HCT116 (cell line): Measurements from ENCODE around the gene HDX. TPM values are rescaled to one million over a fixed set of nuclear protein-coding genes. Genes with fewer than 3 reads are reported as not detected.

ENCODE experiments used
- ATAC-seq: fragments of 200-7000 bp; cut with Tn5 transposase; 2 replicates; pipeline ENCODE4 v1.9.1; 2020; ENCODE audit warnings: mild to moderate bottlenecking, moderate library complexity
- BruUV-seq: library from RNA; stranded (reverse); fragments of 400-500 nt; replicated peaks from 2 replicates; lab custom pipeline; 2021; lab: Mats Ljungman, UMichigan
- CTCF ChIA-PET: fragments of 300-600 bp; sonication (Branson Sonifier 250); formaldehyde crosslinking; loops from one replicate; lab custom pipeline; 2021; ENCODE audit warnings: antibody characterized with exemption; lab: Charles Lee
- POLR2A ChIA-PET: fragments of 300-600, 350-600 bp; sonication (Branson Sonifier 250); formaldehyde crosslinking; loops from one replicate; lab custom pipeline; 2021; ENCODE audit warnings: antibody characterized with exemption; lab: Charles Lee
- RAD21 ChIA-PET, 2 experiments: fragments of 300-600 bp; sonication (Branson Sonifier 250); formaldehyde crosslinking; loops; one replicate each; lab custom pipeline; 2023; ENCODE audit warnings: low total read pairs in 2 of 2; ENCODE audit not compliant: uncharacterized antibody in 2 of 2, unreplicated experiment in 2 of 2, low non-redundant PET in 1 of 2; lab: Charles Lee
- DNase-seq: peaks from one replicate; pipeline ENCODE4 v3.0.0-alpha.2; 2010; ENCODE audit warnings: low read depth, low spot score
- H2AFZ ChIP-seq: fragments of 200-600 bp; shearing (Covaris generic), sonication (generic); 2 replicates; pipeline ENCODE4 v1.6.1; 2017; ENCODE audit warnings: low read depth, mixed run types, mixed read lengths, antibody characterized with exemption, low read length; ENCODE audit not compliant: poor library complexity, severe bottlenecking
- H3K27ac ChIP-seq: 2 replicates; pipeline ENCODE4 v1.5.1; 2012; ENCODE audit warnings: low read depth, low read length
- H3K27me3 ChIP-seq: fragments of 200-600 bp; sonication (generic); 2 replicates; pipeline ENCODE4 v1.6.1; 2016; ENCODE audit warnings: mixed run types, low read length, mixed read lengths; ENCODE audit not compliant: insufficient read depth
- H3K36me3 ChIP-seq, 2 experiments: fragments of 200-500 bp in 1 of 2; fragments of 200-600 bp in 1 of 2; sonication (Bioruptor generic) in 1 of 2; sonication (generic) in 1 of 2; 2 replicates each; pipeline versions ENCODE4 v1.5.1 to v1.6.1; 2014 to 2016; ENCODE audit warnings: low read length in 2 of 2, inconsistent platforms in 1 of 2, mixed read lengths in 1 of 2, mixed run types in 1 of 2; ENCODE audit not compliant: insufficient read depth in 2 of 2, control insufficient read depth in 1 of 2
- H3K4me1 ChIP-seq, 2 experiments: fragments of 200-600 bp in 1 of 2; sonication (generic) in 1 of 2; 2 replicates each; pipeline versions ENCODE4 v1.5.1 to v1.6.1; 2012 to 2017; ENCODE audit warnings: low read length in 2 of 2, inconsistent platforms in 1 of 2, mild to moderate bottlenecking in 1 of 2, mixed read lengths in 1 of 2, mixed run types in 1 of 2, moderate library complexity in 1 of 2; ENCODE audit not compliant: insufficient read depth in 2 of 2, control insufficient read depth in 1 of 2
- H3K4me2 ChIP-seq: fragments of 200-600 bp; sonication (generic); 2 replicates; pipeline ENCODE4 v1.6.1; 2017; ENCODE audit warnings: mixed run types, low read length, mixed read lengths
- H3K4me3 ChIP-seq, 2 experiments: fragments of 200-600 bp in 1 of 2; sonication (generic) in 1 of 2; replicated peaks in 1 of 2; 2 replicates each; pipeline ENCODE4 v1.5.1; 2011 to 2016; ENCODE audit warnings: low read length in 2 of 2, control low read depth in 1 of 2, low read depth in 1 of 2, mild to moderate bottlenecking in 1 of 2, mixed read lengths in 1 of 2, mixed run types in 1 of 2
- H3K79me2 ChIP-seq: fragments of 200-600 bp; sonication (generic); 2 replicates; pipeline ENCODE4 v1.6.1; 2017; ENCODE audit warnings: mild to moderate bottlenecking, mixed run types, low read length, moderate library complexity, mixed read lengths; ENCODE audit not compliant: insufficient read depth
- H3K9ac ChIP-seq: fragments of 200-600 bp; sonication (generic); 2 replicates; pipeline ENCODE4 v1.6.1; 2016; ENCODE audit warnings: low read length, mixed read lengths
- H3K9me2 ChIP-seq: fragments of 200-600 bp; sonication (generic), shearing (Covaris generic); 2 replicates; pipeline ENCODE4 v1.6.1; 2017; ENCODE audit warnings: mixed run types, mild to moderate bottlenecking, moderate library complexity; ENCODE audit not compliant: insufficient read depth
- H3K9me3 ChIP-seq, 2 experiments: fragments of 200-500 bp in 1 of 2; fragments of 200-600 bp in 1 of 2; sonication (Bioruptor generic) in 1 of 2; sonication (generic) in 1 of 2; 2 replicates each; pipeline ENCODE4 v1.6.1; 2014 to 2017; ENCODE audit warnings: low read length in 2 of 2, mixed read lengths in 2 of 2, inconsistent platforms in 1 of 2, low read depth in 1 of 2, mild to moderate bottlenecking in 1 of 2, mixed run types in 1 of 2, moderate library complexity in 1 of 2; ENCODE audit not compliant: control insufficient read depth in 1 of 2, insufficient read depth in 1 of 2
- H4K20me1 ChIP-seq: fragments of 200-600 bp; sonication (generic), shearing (Covaris generic); 2 replicates; pipeline ENCODE4 v1.6.1; 2017; ENCODE audit warnings: mixed run types, mild to moderate bottlenecking, moderate library complexity; ENCODE audit not compliant: insufficient read depth
- CEBPB ChIP-seq: IDR thresholded peaks from 2 replicates; pipeline ENCODE4 v1.6.1; 2012; ENCODE audit warnings: low read depth
- FOSL1 ChIP-seq: IDR thresholded peaks from 2 replicates; pipeline ENCODE4 v1.6.1; 2012; ENCODE audit warnings: low read depth
- JUND ChIP-seq: IDR thresholded peaks from 2 replicates; pipeline ENCODE4 v1.6.1; 2012
- POLR2A ChIP-seq: IDR thresholded peaks from 2 replicates; pipeline ENCODE4 v1.7.0; 2011; ENCODE audit warnings: borderline replicate concordance; ENCODE audit not compliant: insufficient read depth, insufficient read length; ENCODE audit errors: extremely low read depth
- RAD21 ChIP-seq: IDR thresholded peaks from 2 replicates; pipeline ENCODE4 v1.6.1; 2012; ENCODE audit warnings: low read depth, mild to moderate bottlenecking
- SIN3A ChIP-seq: IDR thresholded peaks from 2 replicates; pipeline ENCODE4 v1.6.1; 2012; ENCODE audit warnings: low read depth
- SP1 ChIP-seq: IDR thresholded peaks from 2 replicates; pipeline ENCODE4 v1.6.1; 2012; ENCODE audit warnings: low read depth
- SRF ChIP-seq: IDR thresholded peaks from 2 replicates; pipeline ENCODE4 v1.6.1; 2012; ENCODE audit warnings: low read depth
- intact Hi-C: fragments of 100-400 bp; cut with micrococcal nuclease; formaldehyde crosslinking; loops from 2 replicates; pipeline ENCODE4 v1.10.0; 2022
- total RNA-seq: library from RNA; stranded (reverse); gene quantifications from one replicate; pipeline ENCODE4 v1.2.1, GENCODE V29; 2021; ENCODE audit not compliant: unreplicated experiment
- TF ChIP-seq, protein P1 (sequence below), 3 experiments: fragments of 200-600 bp in 1 of 3; sonication (generic) in 1 of 3; IDR thresholded peaks in 2 of 3; conservative IDR thresholded peaks in 1 of 3; 2 replicates each; pipeline ENCODE4 v1.5.1; 2012 to 2017; ENCODE audit warnings: low read depth in 2 of 3, low read length in 2 of 3, antibody characterized with exemption in 1 of 3, borderline replicate concordance in 1 of 3, control low read depth in 1 of 3, mild to moderate bottlenecking in 1 of 3, mixed read lengths in 1 of 3, mixed run types in 1 of 3, moderate library complexity in 1 of 3; ENCODE audit not compliant: insufficient read depth in 1 of 3
- TF ChIP-seq, protein P2 (sequence below): IDR thresholded peaks from 2 replicates; pipeline ENCODE4 v1.6.1; 2012; ENCODE audit warnings: low read depth

HDX gene
- total RNA-seq, 1 experiment from 2014 or later: not detected

DNA sequence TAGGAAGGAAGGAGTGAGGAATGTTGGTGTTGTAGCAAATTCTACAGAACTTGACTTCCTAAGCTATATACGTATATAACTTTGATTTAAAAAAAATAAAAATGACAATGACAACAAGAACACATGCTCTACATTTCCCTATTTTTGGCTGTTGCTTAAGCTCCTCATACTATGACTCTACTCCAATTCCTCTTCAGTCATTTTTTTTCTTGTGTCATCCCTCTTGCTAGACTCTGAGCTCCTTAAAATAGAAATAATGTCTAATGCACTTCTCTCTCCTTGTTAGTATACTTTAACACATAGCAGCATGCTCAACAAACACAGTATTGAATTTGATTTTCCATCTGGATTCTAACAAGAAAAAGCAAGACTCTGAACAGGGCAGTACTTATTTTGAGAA lies 144.0 kb downstream of the HDX start (continued):
- TF ChIP-seq, protein P1, sequence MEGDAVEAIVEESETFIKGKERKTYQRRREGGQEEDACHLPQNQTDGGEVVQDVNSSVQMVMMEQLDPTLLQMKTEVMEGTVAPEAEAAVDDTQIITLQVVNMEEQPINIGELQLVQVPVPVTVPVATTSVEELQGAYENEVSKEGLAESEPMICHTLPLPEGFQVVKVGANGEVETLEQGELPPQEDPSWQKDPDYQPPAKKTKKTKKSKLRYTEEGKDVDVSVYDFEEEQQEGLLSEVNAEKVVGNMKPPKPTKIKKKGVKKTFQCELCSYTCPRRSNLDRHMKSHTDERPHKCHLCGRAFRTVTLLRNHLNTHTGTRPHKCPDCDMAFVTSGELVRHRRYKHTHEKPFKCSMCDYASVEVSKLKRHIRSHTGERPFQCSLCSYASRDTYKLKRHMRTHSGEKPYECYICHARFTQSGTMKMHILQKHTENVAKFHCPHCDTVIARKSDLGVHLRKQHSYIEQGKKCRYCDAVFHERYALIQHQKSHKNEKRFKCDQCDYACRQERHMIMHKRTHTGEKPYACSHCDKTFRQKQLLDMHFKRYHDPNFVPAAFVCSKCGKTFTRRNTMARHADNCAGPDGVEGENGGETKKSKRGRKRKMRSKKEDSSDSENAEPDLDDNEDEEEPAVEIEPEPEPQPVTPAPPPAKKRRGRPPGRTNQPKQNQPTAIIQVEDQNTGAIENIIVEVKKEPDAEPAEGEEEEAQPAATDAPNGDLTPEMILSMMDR (IDR thresholded peaks at IDR 0.05 in 2 of 3, conservative IDR thresholded peaks at IDR 0.05 in 1 of 3; ENCODE audit: borderline replicate concordance in 1 of 3, insufficient read depth in 1 of 3, low read depth in 2 of 3, low read length in 2 of 3): no peak
- TF ChIP-seq CEBPB: no peak

DNA sequence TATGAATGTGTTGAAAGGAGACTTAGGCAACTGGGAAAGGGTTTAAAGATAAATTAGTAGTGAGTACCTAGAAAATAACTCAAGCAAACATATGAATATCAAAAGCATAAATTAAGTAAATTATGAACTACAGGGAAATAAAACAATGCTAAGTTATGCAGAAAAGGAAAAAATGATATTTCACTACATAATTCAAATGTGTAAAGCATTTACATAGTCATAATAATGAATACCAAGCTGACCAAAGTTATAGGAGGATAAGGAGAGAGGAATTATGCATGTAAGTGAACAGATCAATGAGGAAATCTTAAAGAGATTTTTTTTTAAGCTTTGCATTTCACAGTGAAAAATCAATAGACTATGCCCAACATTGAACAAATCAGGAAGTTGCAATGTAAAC lies 145.0 kb downstream of the HDX start:
- ATAC-seq: no peak
- TF ChIP-seq RAD21 (no peak), JUND (no peak), SP1 (no peak), FOSL1 (no peak), SIN3A (no peak), SRF (no peak), POLR2A (no peak)
- TF ChIP-seq, protein P2, sequence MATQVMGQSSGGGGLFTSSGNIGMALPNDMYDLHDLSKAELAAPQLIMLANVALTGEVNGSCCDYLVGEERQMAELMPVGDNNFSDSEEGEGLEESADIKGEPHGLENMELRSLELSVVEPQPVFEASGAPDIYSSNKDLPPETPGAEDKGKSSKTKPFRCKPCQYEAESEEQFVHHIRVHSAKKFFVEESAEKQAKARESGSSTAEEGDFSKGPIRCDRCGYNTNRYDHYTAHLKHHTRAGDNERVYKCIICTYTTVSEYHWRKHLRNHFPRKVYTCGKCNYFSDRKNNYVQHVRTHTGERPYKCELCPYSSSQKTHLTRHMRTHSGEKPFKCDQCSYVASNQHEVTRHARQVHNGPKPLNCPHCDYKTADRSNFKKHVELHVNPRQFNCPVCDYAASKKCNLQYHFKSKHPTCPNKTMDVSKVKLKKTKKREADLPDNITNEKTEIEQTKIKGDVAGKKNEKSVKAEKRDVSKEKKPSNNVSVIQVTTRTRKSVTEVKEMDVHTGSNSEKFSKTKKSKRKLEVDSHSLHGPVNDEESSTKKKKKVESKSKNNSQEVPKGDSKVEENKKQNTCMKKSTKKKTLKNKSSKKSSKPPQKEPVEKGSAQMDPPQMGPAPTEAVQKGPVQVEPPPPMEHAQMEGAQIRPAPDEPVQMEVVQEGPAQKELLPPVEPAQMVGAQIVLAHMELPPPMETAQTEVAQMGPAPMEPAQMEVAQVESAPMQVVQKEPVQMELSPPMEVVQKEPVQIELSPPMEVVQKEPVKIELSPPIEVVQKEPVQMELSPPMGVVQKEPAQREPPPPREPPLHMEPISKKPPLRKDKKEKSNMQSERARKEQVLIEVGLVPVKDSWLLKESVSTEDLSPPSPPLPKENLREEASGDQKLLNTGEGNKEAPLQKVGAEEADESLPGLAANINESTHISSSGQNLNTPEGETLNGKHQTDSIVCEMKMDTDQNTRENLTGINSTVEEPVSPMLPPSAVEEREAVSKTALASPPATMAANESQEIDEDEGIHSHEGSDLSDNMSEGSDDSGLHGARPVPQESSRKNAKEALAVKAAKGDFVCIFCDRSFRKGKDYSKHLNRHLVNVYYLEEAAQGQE: no peak
- ChIA-PET POLR2A (no interaction called here), RAD21 (no interaction called here), CTCF (no interaction called here)
- no peaks in the 10 kb centered on the region for H3K36me3 ChIP-seq
- no peaks in the 10 kb centered on the region for H4K20me1 ChIP-seq
- intact Hi-C loops: no loop called here
- H3K9me3 ChIP-seq: no peaks in the 10 kb centered on the region
- no peaks in the 10 kb centered on the region for H3K27me3 ChIP-seq
- no peak overlapping the region for H3K4me3 ChIP-seq
- H3K4me1 ChIP-seq: no peaks in the 10 kb centered on the region
- no peak for DNase-seq
- H3K9me2 ChIP-seq: no peaks in the 10 kb centered on the region
- no peak overlapping the region for H3K27ac ChIP-seq
- H3K79me2 ChIP-seq: no peaks in the 10 kb centered on the region
- BruUV-seq: no TSS peak
- no peak overlapping the region for H3K4me2 ChIP-seq
- no peak overlapping the region for H3K9ac ChIP-seq
- no peak overlapping the region for H2AFZ ChIP-seq
